Suprapubic skin (tissue), 4 donors: Measurements from ENCODE around the gene KCNK5. TPM values are rescaled to one million over a fixed set of nuclear protein-coding genes. Genes with fewer than 3 reads are reported as not detected.

Experiments used
- DNase-seq, 2 donors: peaks; one replicate each; pipeline ENCODE4 v3.0.0-alpha.2; 2019; ENCODE audit warnings: low spot score in 2 of 2
- H3K27ac ChIP-seq: fragments of 200-600 bp; sonication (generic); one replicate; pipeline ENCODE4 v1.5.1; 2019
- H3K27me3 ChIP-seq: fragments of 200-600 bp; sonication (generic); one replicate; pipeline ENCODE4 v1.5.1; 2019
- H3K36me3 ChIP-seq: fragments of 200-600 bp; sonication (generic); one replicate; pipeline ENCODE4 v1.5.1; 2019
- H3K4me1 ChIP-seq: fragments of 200-600 bp; sonication (generic); one replicate; pipeline ENCODE4 v1.5.1; 2019
- H3K4me3 ChIP-seq: fragments of 200-600 bp; sonication (generic); one replicate; pipeline ENCODE4 v1.5.1; 2019; ENCODE audit warnings: mild to moderate bottlenecking
- H3K9me3 ChIP-seq: fragments of 200-600 bp; sonication (generic); one replicate; pipeline ENCODE4 v1.5.1; 2019
- CTCF ChIP-seq, 2 donors: fragments of 200-600 bp in 1 of 2; fragments of 450-650 bp in 1 of 2; sonication (generic) in 1 of 2; IDR thresholded peaks; one replicate each; pipeline ENCODE4 v1.5.1; 2016 to 2019; ENCODE audit warnings: antibody characterized with exemption in 2 of 2, mild to moderate bottlenecking in 1 of 2, moderate library complexity in 1 of 2
- EP300 ChIP-seq: sonication (generic); formaldehyde crosslinking; IDR thresholded peaks from one replicate; pipeline ENCODE4 v1.6.1; 2017; ENCODE audit warnings: antibody characterized with exemption
- POLR2A ChIP-seq, 2 donors: fragments of 450-650 bp; IDR thresholded peaks; one replicate each; pipeline ENCODE4 v1.6.1; 2017; ENCODE audit warnings: antibody characterized with exemption in 2 of 2, mild to moderate bottlenecking in 2 of 2, moderate library complexity in 2 of 2
- POLR2AphosphoS5 ChIP-seq, 3 donors: sonication (generic); formaldehyde crosslinking; IDR thresholded peaks; one replicate each; pipeline ENCODE4 v1.6.1; 2017; ENCODE audit warnings: antibody characterized with exemption in 3 of 3
- WGBS: methylation state at CpG from one replicate; pipeline ENCODE4 v1.1.5; 2018; 5-methylcytosine and 5-hydroxymethylcytosine counted together
- total RNA-seq, 4 donors: library from RNA; depleted of rRNA; stranded (reverse); fragments of >200 nt; gene quantifications; one replicate each; pipeline ENCODE4 v1.1.0, GENCODE V29; 2016

KCNK5 gene
- total RNA-seq, 4 donors from 2014 or later: 18.6 to 43.9 (median 26.3) TPM

GRCh38 chr6:39266375-39266774 lies 37.1 kb upstream of the KCNK5 start:
- no peaks in the 10 kb centered on the region for H3K36me3 ChIP-seq
- no peaks in the 10 kb centered on the region for H3K9me3 ChIP-seq
- DNase-seq: no peak
- H3K4me3 ChIP-seq: no peak overlapping the region
- no peak overlapping the region for H3K27ac ChIP-seq
- H3K27me3 ChIP-seq: peaks cover 7% of the 10 kb centered on the region
- WGBS: 86% methylated on average over 2 of the region's 2 CpGs
- peaks cover 9% of the 10 kb centered on the region for H3K4me1 ChIP-seq
- no peak for TF ChIP-seq EP300
- no peak for TF ChIP-seq CTCF (IDR thresholded peaks at IDR 0.05)
- TF ChIP-seq POLR2A (IDR thresholded peaks at IDR 0.05): no peak
- TF ChIP-seq POLR2AphosphoS5 (IDR thresholded peaks at IDR 0.05): no peak

GRCh38 chr6:39263303-39264037 lies 34.2 kb upstream of the KCNK5 start:
- Histone ChIP-seq H3K27me3 (peaks cover 30% of the 10 kb centered on the region), H3K27ac (no peak overlapping the region)

GRCh38 chr6:39261751-39262150 lies 32.5 kb upstream of the KCNK5 start:
- no peak overlapping the region for H3K27ac ChIP-seq
- no peak for DNase-seq
- peaks cover 9% of the 10 kb centered on the region for H3K4me1 ChIP-seq
- no peaks in the 10 kb centered on the region for H3K36me3 ChIP-seq
- 83% methylated on average over 3 of the region's 3 CpGs for WGBS
- no peaks in the 10 kb centered on the region for H3K9me3 ChIP-seq
- peaks cover 30% of the 10 kb centered on the region for H3K27me3 ChIP-seq
- H3K4me3 ChIP-seq: no peak overlapping the region
- TF ChIP-seq POLR2A (IDR thresholded peaks at IDR 0.05) (no peak), POLR2AphosphoS5 (IDR thresholded peaks at IDR 0.05) (no peak), CTCF (IDR thresholded peaks at IDR 0.05) (no peak)

More at GRCh38 chr6:39263303-39264037, 34.2 kb upstream of the KCNK5 start:
- WGBS: 28% methylated on average over 5 of the region's 5 CpGs
- TF ChIP-seq CTCF (IDR thresholded peaks at IDR 0.05) (no peak), POLR2A (IDR thresholded peaks at IDR 0.05) (no peak), EP300 (no peak), POLR2AphosphoS5 (IDR thresholded peaks at IDR 0.05) (no peak)
- DNase-seq: no peak
- Histone ChIP-seq H3K9me3 (no peaks in the 10 kb centered on the region), H3K4me3 (no peak overlapping the region), H3K4me1 (peaks cover 9% of the 10 kb centered on the region), H3K36me3 (no peaks in the 10 kb centered on the region)

GRCh38 chr6:39260953-39261352 lies 31.7 kb upstream of the KCNK5 start:
- H3K4me1 ChIP-seq: peaks cover 9% of the 10 kb centered on the region
- TF ChIP-seq POLR2A (IDR thresholded peaks at IDR 0.05) (no peak), POLR2AphosphoS5 (IDR thresholded peaks at IDR 0.05) (no peak), CTCF (IDR thresholded peaks at IDR 0.05) (no peak), EP300 (no peak)
- no peaks in the 10 kb centered on the region for H3K36me3 ChIP-seq
- no peaks in the 10 kb centered on the region for H3K9me3 ChIP-seq
- peaks cover 30% of the 10 kb centered on the region for H3K27me3 ChIP-seq
- DNase-seq: no peak
- WGBS: 89% methylated on average over 2 of the region's 2 CpGs
- H3K27ac ChIP-seq: no peak overlapping the region
- no peak overlapping the region for H3K4me3 ChIP-seq

GRCh38 chr6:39260456-39260855 lies 31.2 kb upstream of the KCNK5 start:
- 93% methylated on average over 2 of the region's 2 CpGs for WGBS
- Histone ChIP-seq H3K4me1 (peaks cover 9% of the 10 kb centered on the region), H3K36me3 (no peaks in the 10 kb centered on the region), H3K27me3 (peaks cover 30% of the 10 kb centered on the region), H3K4me3 (no peak overlapping the region), H3K27ac (no peak overlapping the region), H3K9me3 (no peaks in the 10 kb centered on the region)
- DNase-seq: no peak
- TF ChIP-seq CTCF (IDR thresholded peaks at IDR 0.05) (no peak), EP300 (no peak), POLR2A (IDR thresholded peaks at IDR 0.05) (no peak), POLR2AphosphoS5 (IDR thresholded peaks at IDR 0.05) (no peak)
